ENCODE measurements around the gene MRPS22. TPM values are rescaled to one million over a fixed set of nuclear protein-coding genes. Genes with fewer than 3 reads are reported as not detected.
A peak's percentile ranks its signal among the peaks of the same experiment; 100 is the strongest.

The MRPS22 gene
- total RNA-seq, 1 experiment from 2014 or later: 95.3 TPM

DNA sequence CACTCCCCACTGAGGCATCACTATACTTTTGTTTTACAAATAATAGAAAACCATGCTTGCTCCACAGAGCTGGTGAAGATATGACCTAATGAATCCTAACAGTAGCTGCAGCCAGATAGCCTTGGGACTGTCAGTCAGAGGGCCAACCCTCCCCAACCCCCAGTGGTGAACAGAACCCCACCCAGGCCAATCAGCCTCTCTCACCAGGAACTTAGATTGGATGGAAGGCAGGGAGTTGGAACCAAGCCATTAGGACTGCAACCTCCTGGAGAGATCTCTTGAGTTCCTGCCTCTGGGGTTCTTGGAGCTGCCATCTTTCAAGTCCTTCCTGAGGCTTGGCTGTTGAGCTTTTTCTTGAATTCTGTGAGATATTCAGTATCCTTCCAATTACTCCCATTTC is 3.0 kb upstream of the MRPS22 start:
- Histone ChIP-seq H3K9me3 (replicated peaks) (no peaks in the 10 kb centered on the region), H3K4me3 (no peak overlapping the region), H3K27me3 (no peaks in the 10 kb centered on the region), H3K27ac (no peak overlapping the region), H3K36me3 (no peaks in the 10 kb centered on the region), H3K4me1 (peaks cover 4% of the 10 kb centered on the region; the same call in 1 of the 2 replicates)
- DNase-seq: no peak

GRCh38 chr3:139342054-139342453 is 1.8 kb upstream of the MRPS22 start:
- Histone ChIP-seq H3K36me3 (0 out of 2 replicates have a peak, but pooled peaks cover 6% of the 10 kb centered on the region), H3K27me3 (no peaks in the 10 kb centered on the region), H3K27ac (no peak overlapping the region), H3K4me1 (peaks cover 4% of the 10 kb centered on the region; the same call in 1 of the 2 replicates), H3K4me3 (no peak overlapping the region), H3K9me3 (replicated peaks) (no peaks in the 10 kb centered on the region)
- DNase-seq: no peak

- DNase-seq: no peak
- H3K4me1 ChIP-seq: peaks cover 4% of the 10 kb centered on the region; the same call in 1 of the 2 replicates
- no peak overlapping the region for H3K4me3 ChIP-seq
- no peak overlapping the region for H3K27ac ChIP-seq
- peaks cover 48% of the 10 kb centered on the region for H3K36me3 ChIP-seq
- H3K27me3 ChIP-seq: no peaks in the 10 kb centered on the region
- no peaks in the 10 kb centered on the region for H3K9me3 ChIP-seq (replicated peaks)
Measured at GRCh38 chr3:139346771-139347170, 3.0 kb downstream of the MRPS22 start.

- Histone ChIP-seq H3K27me3 (no peaks in the 10 kb centered on the region), H3K27ac (no peak overlapping the region), H3K4me3 (no peak overlapping the region), H3K4me1 (no peaks in the 10 kb centered on the region; the same call in 1 of the 2 replicates), H3K9me3 (replicated peaks) (no peaks in the 10 kb centered on the region), H3K36me3 (peaks cover 92% of the 10 kb centered on the region)
- DNase-seq: peak; percentile 47 to 63
Measured at GRCh38 chr3:139353920-139354556, 10.2 kb downstream of the MRPS22 start.

DNA sequence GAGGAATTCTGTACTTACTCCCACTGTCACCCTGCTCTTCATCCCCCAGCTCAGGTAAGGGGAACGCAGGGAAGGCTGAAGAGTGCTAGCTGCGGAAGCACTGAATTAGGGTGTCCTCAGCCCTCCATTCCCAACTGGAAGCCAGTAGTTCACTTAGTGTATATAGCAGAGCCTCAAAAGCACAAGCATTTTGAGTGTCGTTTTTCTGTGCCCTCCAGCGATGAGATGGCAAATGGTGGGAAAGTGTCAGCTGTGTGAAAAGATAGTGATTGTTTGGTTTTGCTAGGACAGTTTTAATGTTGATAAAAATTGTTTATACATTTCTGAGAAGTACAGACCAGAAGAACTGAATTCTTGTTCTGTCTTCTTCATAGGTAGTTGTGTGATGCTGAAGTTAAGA is 10.8 kb downstream of the MRPS22 start:
- Histone ChIP-seq H3K27ac (no peak overlapping the region), H3K4me1 (no peaks in the 10 kb centered on the region; the same call in 1 of the 2 replicates), H3K4me3 (no peak overlapping the region), H3K9me3 (replicated peaks) (no peaks in the 10 kb centered on the region), H3K36me3 (peaks cover 94% of the 10 kb centered on the region), H3K27me3 (no peaks in the 10 kb centered on the region)
- no peak for DNase-seq

DNA sequence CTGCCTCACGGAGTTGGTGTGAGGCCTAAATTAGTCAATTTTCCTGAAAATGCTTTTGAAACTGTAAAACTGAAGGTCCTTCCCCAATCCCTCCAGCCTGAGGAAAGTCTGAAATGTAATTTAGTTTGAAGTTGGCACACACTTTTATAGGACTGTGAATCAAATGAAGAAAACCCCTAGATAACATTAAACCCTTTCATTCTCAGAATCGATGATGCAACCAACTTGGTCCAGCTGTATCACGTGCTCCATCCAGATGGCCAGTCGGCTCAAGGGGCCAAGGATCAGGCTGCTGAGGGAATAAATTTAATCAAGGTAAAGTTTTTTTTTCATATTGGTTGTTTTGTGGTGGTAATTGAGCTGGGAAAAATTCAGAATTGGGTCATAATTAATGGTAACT is 11.7 kb downstream of the MRPS22 start:
- Histone ChIP-seq H3K9me3 (replicated peaks) (no peaks in the 10 kb centered on the region), H3K4me1 (no peaks in the 10 kb centered on the region; the same call in 1 of the 2 replicates), H3K4me3 (no peak overlapping the region), H3K36me3 (peaks cover 94% of the 10 kb centered on the region), H3K27me3 (no peaks in the 10 kb centered on the region), H3K27ac (no peak overlapping the region)
- DNase-seq: no peak

GRCh38 chr3:139355891-139356290 is 12.1 kb downstream of the MRPS22 start:
- H3K27ac ChIP-seq: no peak overlapping the region
- H3K36me3 ChIP-seq: peaks cover 95% of the 10 kb centered on the region
- no peaks in the 10 kb centered on the region for H3K9me3 ChIP-seq (replicated peaks)
- H3K27me3 ChIP-seq: no peaks in the 10 kb centered on the region
- H3K4me3 ChIP-seq: no peak overlapping the region
- DNase-seq: no peak
- no peaks in the 10 kb centered on the region; the same call in 1 of the 2 replicates for H3K4me1 ChIP-seq

DNA sequence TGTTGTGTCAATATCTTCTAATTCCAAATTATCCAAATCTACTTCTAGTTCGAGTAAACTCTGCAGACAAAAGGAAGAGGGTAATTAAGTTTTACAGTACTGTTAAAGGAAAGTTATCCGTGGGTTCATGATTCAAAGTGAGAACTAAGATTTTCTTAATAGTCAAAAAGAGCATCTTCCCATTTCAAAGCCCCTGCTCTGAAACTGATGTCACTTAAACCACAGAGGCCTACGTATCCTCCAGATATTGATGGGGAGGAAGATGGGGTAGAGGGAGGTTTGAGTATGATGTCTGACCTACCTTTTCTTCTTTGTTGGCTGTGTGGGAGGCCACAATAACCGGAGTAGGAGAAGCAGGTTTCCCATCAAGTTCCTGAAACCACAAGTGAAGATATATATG is 14.1 kb downstream of the MRPS22 start:
- no peak overlapping the region for H3K4me3 ChIP-seq
- H3K36me3 ChIP-seq: peaks cover 97% of the 10 kb centered on the region

GRCh38 chr3:139358841-139359562 is 15.2 kb downstream of the MRPS22 start:
- Histone ChIP-seq H3K4me3 (no peak overlapping the region), H3K36me3 (peaks cover 96% of the 10 kb centered on the region), H3K4me1 (no peaks in the 10 kb centered on the region; the same call in 1 of the 2 replicates), H3K27me3 (no peaks in the 10 kb centered on the region), H3K27ac (no peak overlapping the region), H3K9me3 (replicated peaks) (no peaks in the 10 kb centered on the region)
- peak in 1 of 2 experiments; percentile 43 for DNase-seq

More for the DNA sequence above, 14.1 kb downstream of the MRPS22 start:
- H3K4me1 ChIP-seq: no peaks in the 10 kb centered on the region; the same call in 1 of the 2 replicates
- no peak overlapping the region for H3K27ac ChIP-seq
- no peaks in the 10 kb centered on the region for H3K27me3 ChIP-seq
- no peaks in the 10 kb centered on the region for H3K9me3 ChIP-seq (replicated peaks)
- no peak for DNase-seq

GRCh38 chr3:139361276-139361675 is 17.5 kb downstream of the MRPS22 start:
- Histone ChIP-seq H3K4me3 (no peak overlapping the region), H3K27me3 (no peaks in the 10 kb centered on the region), H3K4me1 (no peaks in the 10 kb centered on the region; the same call in 1 of the 2 replicates), H3K9me3 (replicated peaks) (no peaks in the 10 kb centered on the region), H3K36me3 (peaks cover 97% of the 10 kb centered on the region), H3K27ac (no peak overlapping the region)
- DNase-seq: no peak

DNA sequence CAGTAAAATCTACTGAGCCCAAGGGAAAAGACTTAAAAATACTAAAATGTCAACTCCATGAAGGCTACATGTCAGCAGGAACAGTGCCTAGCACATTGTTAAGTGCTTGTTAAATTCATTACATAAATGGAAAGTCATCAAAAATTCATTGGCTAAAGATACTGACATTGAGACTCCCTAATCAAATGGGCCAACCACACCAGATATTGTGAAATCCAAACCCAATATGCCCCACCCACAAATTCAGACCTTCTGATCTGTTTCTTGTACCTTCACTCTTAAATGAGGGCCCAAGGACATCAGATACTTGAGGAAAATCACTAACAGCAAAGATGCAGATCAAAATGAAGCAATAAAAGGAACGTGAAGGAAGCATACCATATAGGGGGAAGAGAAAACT is 20.7 kb downstream of the MRPS22 start:
- no peak for DNase-seq
- H3K4me1 ChIP-seq: no peaks in the 10 kb centered on the region; the same call in 1 of the 2 replicates
- no peaks in the 10 kb centered on the region for H3K27me3 ChIP-seq
- H3K9me3 ChIP-seq (replicated peaks): no peaks in the 10 kb centered on the region
- no peak overlapping the region for H3K27ac ChIP-seq
- H3K36me3 ChIP-seq: peaks cover 93% of the 10 kb centered on the region
- no peak overlapping the region for H3K4me3 ChIP-seq

DNA sequence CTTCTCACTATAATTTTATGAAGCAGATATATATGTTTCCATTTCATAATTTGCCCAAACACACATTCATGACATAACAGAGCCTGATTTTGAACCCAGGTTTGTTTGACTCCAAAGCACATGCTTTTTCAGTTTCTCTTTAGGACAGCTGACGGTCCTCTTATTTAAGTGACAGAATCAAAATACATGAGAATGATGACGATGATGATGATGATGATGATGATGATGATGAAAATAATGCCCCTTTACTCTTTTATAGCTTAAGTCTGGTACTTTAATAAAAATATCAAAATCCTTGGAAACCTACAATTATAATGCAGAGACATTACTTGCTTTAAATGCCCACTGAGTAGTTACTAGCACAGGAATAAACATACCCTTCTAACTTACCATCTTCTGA is 30.3 kb downstream of the MRPS22 start:
- Histone ChIP-seq H3K27me3 (no peaks in the 10 kb centered on the region), H3K4me1 (no peaks in the 10 kb centered on the region), H3K9me3 (replicated peaks) (no peaks in the 10 kb centered on the region), H3K27ac (no peak overlapping the region), H3K4me3 (no peak overlapping the region), H3K36me3 (peaks cover 98% of the 10 kb centered on the region)
- DNase-seq: no peak

- no peak for DNase-seq
- Histone ChIP-seq H3K27me3 (no peaks in the 10 kb centered on the region), H3K36me3 (peaks cover 81% of the 10 kb centered on the region), H3K4me3 (no peak overlapping the region), H3K9me3 (replicated peaks) (no peaks in the 10 kb centered on the region), H3K4me1 (no peaks in the 10 kb centered on the region), H3K27ac (no peak overlapping the region)
Measured at GRCh38 chr3:139377378-139377777, 33.6 kb downstream of the MRPS22 start.

DNA sequence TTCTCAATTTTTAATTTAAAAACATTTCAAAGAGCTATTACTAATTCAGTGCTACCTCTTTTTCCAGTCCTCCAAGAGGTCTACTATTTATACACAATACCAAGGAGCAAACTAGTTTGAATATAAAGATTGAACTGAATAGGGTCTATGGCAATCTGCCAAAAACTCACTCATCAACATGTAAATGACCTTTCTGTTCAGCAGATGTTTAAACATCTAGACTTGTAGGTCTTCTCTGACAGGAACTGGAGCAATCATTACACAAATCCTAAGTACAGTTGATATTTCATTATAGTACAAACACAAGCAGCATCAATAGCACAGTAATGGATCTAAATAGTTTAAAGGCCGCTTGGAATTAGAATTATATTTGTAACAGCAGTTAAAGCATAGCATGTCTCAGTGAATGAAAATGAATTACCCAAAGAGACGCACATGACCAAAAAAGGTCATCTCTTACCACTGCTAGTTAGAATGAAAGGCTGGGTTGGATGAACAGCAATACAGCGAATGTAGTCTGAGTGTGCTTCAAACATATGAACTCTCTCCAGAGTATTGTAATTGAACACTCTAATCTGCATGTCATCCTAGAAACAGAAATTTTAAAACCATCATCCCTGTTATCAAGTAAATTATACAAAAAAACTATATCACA is 34.9 kb downstream of the MRPS22 start:
- no peaks in the 10 kb centered on the region for H3K9me3 ChIP-seq (replicated peaks)
- peaks cover 79% of the 10 kb centered on the region for H3K36me3 ChIP-seq
- H3K27me3 ChIP-seq: no peaks in the 10 kb centered on the region
- H3K4me3 ChIP-seq: no peak overlapping the region
- no peaks in the 10 kb centered on the region for H3K4me1 ChIP-seq
- DNase-seq: peak in 1 of 2 experiments; percentile 28
- no peak overlapping the region for H3K27ac ChIP-seq

GRCh38 chr3:139380575-139380974 is 36.8 kb downstream of the MRPS22 start:
- no peak for DNase-seq
- peaks cover 60% of the 10 kb centered on the region for H3K36me3 ChIP-seq
- no peaks in the 10 kb centered on the region for H3K9me3 ChIP-seq (replicated peaks)
- no peak overlapping the region for H3K4me3 ChIP-seq
- no peak overlapping the region for H3K27ac ChIP-seq
- H3K4me1 ChIP-seq: no peaks in the 10 kb centered on the region
- H3K27me3 ChIP-seq: no peaks in the 10 kb centered on the region
